GM19324 (cell line): ENCODE data around the gene PIGC.
A peak's percentile ranks its signal among the peaks of the same experiment; 100 is the strongest.

Source experiments
- ATAC-seq: cut with Tn5 transposase; IDR thresholded peaks from one replicate; pipeline ENCODE4 v1.9.1; 2021; ENCODE audit warnings: mild to moderate bottlenecking, moderate library complexity; ENCODE audit not compliant: unreplicated experiment, low FRiP score

Gene PIGC

GRCh38 chr1:172400722-172401105, 43.2 kb downstream of the PIGC start:
- no peak for ATAC-seq

GRCh38 chr1:172399756-172400721, 43.8 kb downstream of the PIGC start:
- ATAC-seq = no peak

GRCh38 chr1:172398970-172399755, 44.7 kb downstream of the PIGC start:
- no peak for ATAC-seq

- ATAC-seq = no peak
Observed at GRCh38 chr1:172398193-172398592, 45.7 kb downstream of the PIGC start.

- ATAC-seq = no peak
Observed at GRCh38 chr1:172397633-172398032, 46.2 kb downstream of the PIGC start.

DNA sequence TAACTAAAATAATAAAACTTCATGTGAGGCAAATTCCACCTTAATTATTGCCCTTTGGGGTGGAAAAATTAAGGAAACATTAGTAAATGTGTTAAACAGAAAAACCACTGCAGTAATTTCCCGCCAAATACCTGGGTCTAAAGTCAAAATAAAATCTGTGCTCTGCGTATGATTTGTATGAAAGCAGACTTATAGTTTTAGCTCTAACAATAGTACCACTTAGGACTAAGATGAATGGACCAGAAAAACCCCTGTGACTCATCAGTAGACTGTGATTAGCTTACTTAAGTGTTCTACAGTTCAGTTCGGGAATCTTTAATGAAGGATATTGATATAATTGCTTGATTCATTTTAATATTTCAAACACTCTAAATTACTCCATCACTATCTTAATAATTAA, 46.6 kb downstream of the PIGC start:
- ATAC-seq = no peak

DNA sequence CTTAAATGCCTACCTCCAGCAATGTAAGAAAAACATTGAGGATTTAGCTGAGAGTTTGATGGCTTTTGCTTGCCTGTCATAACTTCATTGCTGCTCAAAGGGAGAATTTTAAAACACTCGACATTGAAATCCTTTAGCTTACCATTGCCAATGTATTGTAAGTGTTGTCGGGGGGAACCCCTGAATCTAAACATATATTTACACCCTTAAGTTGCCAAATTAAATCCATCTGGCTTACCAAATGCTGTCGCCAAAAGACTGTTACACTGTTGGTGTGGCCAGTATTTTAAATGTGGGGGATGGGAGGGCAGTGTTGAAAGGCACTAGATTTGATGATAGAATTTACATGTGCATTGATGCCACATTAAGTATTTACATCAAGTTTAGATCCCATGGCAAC, 48.3 kb downstream of the PIGC start:
- no peak for ATAC-seq

- ATAC-seq = no peak
Observed at GRCh38 chr1:172394811-172395210, 49.1 kb downstream of the PIGC start.

- ATAC-seq = peak; percentile 85
Observed at GRCh38 chr1:172394141-172394751, 49.6 kb downstream of the PIGC start.

DNA sequence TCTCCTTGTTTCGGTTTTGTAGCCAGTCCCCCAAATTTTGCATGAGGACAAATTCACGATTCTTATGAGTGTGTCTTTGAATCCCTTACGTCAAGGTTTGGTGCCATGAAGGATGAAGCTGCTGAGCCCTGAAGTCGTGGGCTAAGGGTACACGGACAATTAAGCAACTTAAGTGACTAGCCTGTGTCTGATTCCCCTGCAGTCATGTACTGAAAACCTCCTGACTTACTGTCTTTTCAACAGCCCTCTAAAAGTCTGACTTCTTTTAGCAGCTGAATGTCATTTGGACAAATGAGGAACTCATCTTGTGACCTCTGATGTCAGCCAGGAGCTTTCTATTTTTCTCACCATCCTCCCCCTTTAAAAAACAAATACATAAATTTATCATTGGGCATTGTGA, 50.5 kb downstream of the PIGC start:
- no peak for ATAC-seq

- ATAC-seq = no peak
Observed at GRCh38 chr1:172391976-172392375, 51.9 kb downstream of the PIGC start.
